ENCODE measurements around the gene CACNA2D1. TPM values are rescaled to one million over a fixed set of nuclear protein-coding genes. Genes with fewer than 3 reads are reported as not detected.

The CACNA2D1 gene
- total and polyA plus RNA-seq, 9 of the 15 experiments (the other 6 are each of a cell fraction or from before 2014, with no cell fraction given): 0.49 TPM; not detected in 8

- Histone ChIP-seq H2AFZ (ENCODE audit: low read depth, low read length) (no peak overlapping the region), H3K9me3 (replicated peaks; ENCODE audit: control insufficient read depth, insufficient read depth, low read depth, low read length) (0 out of 2 replicates have a peak, but pooled peaks cover 2% of the 10 kb centered on the region), H4K20me1 (replicated peaks; ENCODE audit: control insufficient read depth, insufficient read depth, low read length) (no peaks in the 10 kb centered on the region), H3K79me2 (ENCODE audit: control insufficient read depth, insufficient read depth, low read length) (no peaks in the 10 kb centered on the region), H3K4me1 (replicated peaks in 1 of 2; ENCODE audit: control insufficient read depth in 2 of 2, insufficient read depth in 2 of 2, low read length in 2 of 2) (no peaks in the 10 kb centered on the region), H3K27ac (ENCODE audit: extremely low read depth, low read depth, low read length) (no peak overlapping the region), H3K36me3 (ENCODE audit: control insufficient read depth, insufficient read depth, low read length) (no peaks in the 10 kb centered on the region), H3K4me2 (ENCODE audit: insufficient read depth, low read length) (no peak overlapping the region), H3K4me3 (no peak overlapping the region), H3K9me1 (ENCODE audit: control insufficient read depth, insufficient read depth, low read length) (no peaks in the 10 kb centered on the region), H3K9ac (ENCODE audit: insufficient read depth in 1 of 2, low read depth in 2 of 2, low read length in 2 of 2) (no peak overlapping the region), H3K27me3 (ENCODE audit: control insufficient read depth in 2 of 2, insufficient read depth in 2 of 2, low read length in 2 of 2) (no peaks in the 10 kb centered on the region)
- POLR2A ChIA-PET: no interaction called here
- TF ChIP-seq NFXL1 (CRISPR knock-in tag; IDR thresholded peaks at IDR 0.05): no peak
- TF ChIP-seq STAT6 (CRISPR knock-in tag; IDR thresholded peaks at IDR 0.05): no peak
- TF ChIP-seq ZSCAN29 (IDR thresholded peaks at IDR 0.05): no peak
- TF ChIP-seq ZNF212 (CRISPR knock-in tag; IDR thresholded peaks at IDR 0.05): no peak
- no peak for TF ChIP-seq FOXA3 (CRISPR knock-in tag; conservative IDR thresholded peaks at IDR 0.05 in 1 of 2, IDR thresholded peaks at IDR 0.05 in 1 of 2)
- TF ChIP-seq L3MBTL2 (IDR thresholded peaks at IDR 0.05): no peak
- TF ChIP-seq ZNF174 (CRISPR knock-in tag; IDR thresholded peaks at IDR 0.05): no peak
- TF ChIP-seq KDM4B (IDR thresholded peaks at IDR 0.05; ENCODE audit: borderline replicate concordance in 2 of 2, low read depth in 1 of 2): no peak
- TF ChIP-seq ZNF584 (CRISPR knock-in tag; IDR thresholded peaks at IDR 0.05; ENCODE audit: low read depth): no peak
- TF ChIP-seq GATA2 (CRISPR knock-in tag; IDR thresholded peaks at IDR 0.05): no peak
- TF ChIP-seq SAFB (IDR thresholded peaks at IDR 0.05; ENCODE audit: borderline replicate concordance, low read depth, low read length): no peak
- no peak for TF ChIP-seq MLLT1 (IDR thresholded peaks at IDR 0.05)
- TF ChIP-seq ZNF354B (CRISPR knock-in tag; IDR thresholded peaks at IDR 0.05): no peak
- TF ChIP-seq POLR2AphosphoS5 (IDR thresholded peaks at IDR 0.05; ENCODE audit: control insufficient read depth, insufficient read depth, low read depth, low read length): no peak
- no peak for TF ChIP-seq CBX5 (IDR thresholded peaks at IDR 0.05; ENCODE audit: borderline replicate concordance, low read depth)
- intact Hi-C loops (cut with micrococcal nuclease): no loop called here
- FAIRE-seq (no peak), ATAC-seq (no peak), DNase-seq (ENCODE audit: extremely low read depth in 1 of 4, low spot score in 3 of 4) (no peak)
- in situ Hi-C loops (cut with MboI): no loop called here
- no TSS peak for BruUV-seq (replicated peaks)
- 0% methylated on average over 3 of the region's 3 CpGs for WGBS (ENCODE audit: insufficient coverage, low coverage, missing lambda C conversion rate)
- CTCF ChIA-PET (ENCODE audit: low intra/inter-chr PET ratio): no interaction called here
Measured at GRCh38 chr7:82128546-82128945, 315.0 kb downstream of the CACNA2D1 start.

All from K562 (cell line).